ENCODE data around the gene RPL18A. TPM values are rescaled to one million over a fixed set of nuclear protein-coding genes. Genes with fewer than 3 reads are reported as not detected.

RPL18A gene
- total and polyA plus RNA-seq, 3 experiments from 2014 or later = 3,114 to 3,296 (median 3,151) TPM

DNA sequence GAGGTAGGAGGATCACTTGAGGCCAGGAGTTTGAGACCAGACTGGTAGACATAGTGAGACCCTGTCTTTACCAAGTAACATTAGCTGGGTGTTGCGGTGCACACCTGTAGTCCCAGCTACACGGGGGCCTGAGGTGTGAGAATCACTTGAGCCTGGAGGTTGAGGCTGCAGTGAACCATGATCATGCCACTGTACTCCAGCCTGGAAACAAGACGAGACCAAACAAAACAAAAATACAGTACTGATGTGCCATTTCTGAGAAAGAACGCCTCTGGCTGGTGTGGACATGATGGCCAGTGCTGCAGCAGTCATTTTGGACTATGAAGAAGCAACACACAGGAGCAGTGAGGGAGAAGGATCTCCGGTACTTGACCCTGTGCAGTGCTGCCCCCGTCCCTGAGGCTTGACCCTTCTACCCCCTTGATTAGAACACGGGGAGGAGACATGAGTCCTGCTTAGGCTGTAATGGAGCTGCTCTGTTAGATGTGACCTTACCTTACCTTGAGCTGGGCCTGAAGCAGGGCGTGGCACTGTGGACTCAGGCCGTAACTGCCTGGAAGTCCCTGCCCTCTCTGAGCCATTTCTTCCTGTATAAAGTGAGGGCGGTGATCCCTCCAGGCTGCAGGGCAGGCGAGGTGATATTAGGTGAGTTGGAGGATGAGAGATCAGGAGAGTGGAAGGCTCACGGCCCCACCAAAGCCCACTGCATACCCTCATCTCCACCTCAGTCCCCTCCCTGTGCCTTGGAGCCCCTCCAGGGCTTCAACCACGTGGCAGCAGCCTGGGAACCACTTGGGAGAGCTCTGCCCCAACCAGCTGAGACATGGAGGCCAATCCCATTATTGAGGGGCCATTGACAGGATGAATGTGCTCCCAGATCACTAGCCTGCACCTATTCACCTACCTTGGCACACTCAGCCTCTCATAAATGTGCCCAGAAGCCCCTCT is 5.9 kb downstream of the RPL18A start:
- DNase-seq = no peak
- no peaks in the 10 kb centered on the region for H3K27me3 ChIP-seq (ENCODE audit: insufficient read depth, low read length, poor library complexity, severe bottlenecking)

DNA sequence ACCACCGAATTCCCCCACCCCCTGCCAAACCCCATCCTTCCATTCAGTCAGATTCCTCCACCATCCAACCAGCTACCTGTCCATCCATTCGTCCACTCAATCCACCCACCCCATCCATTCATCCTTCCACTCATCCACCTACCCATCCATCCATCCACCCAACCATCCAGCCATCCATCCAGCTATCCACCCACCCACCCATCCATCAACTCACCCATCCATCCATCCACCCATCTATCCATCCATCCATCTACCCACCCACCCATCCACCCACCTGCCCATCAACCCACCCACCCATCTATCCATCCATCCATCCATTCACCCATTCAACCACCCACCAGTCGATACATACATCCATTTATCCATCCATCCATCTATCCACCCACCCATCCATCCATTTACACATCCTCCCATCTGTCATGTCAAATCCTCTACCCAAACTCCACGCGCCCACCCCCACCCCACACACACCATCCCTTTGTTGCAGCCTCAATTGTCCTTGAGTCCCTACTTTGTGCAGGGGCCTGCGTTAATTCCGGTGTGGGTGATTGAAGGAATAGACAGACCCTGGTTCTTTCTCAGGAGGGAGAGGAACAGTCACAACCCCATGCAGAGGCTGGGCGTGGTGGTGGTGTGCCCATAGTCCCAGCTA is 6.7 kb downstream of the RPL18A start:
- CTCF ChIA-PET = interaction anchor here (0.9 kb wide), 1 partner anchor 12 kb away, joined by 3 read pairs; no protein-coding TSS in a partner anchor
- H3K9me3 ChIP-seq (ENCODE audit: low read length) = no peaks in the 10 kb centered on the region
- H3K4me3 ChIP-seq (ENCODE audit: low read length) = no peak overlapping the region
- peaks cover 8% of the 10 kb centered on the region for H3K4me1 ChIP-seq (ENCODE audit: insufficient read depth, low read length)
- no peak for DNase-seq
- H3K27me3 Mint-ChIP-seq = no peaks in the 10 kb centered on the region
- no peaks in the 10 kb centered on the region for H3K9me3 Mint-ChIP-seq
- peak overlapping the region in 1 of 7 donors; percentile 32 for H3K4me3 Mint-ChIP-seq
- peaks cover 0 to 44% (median 2%) of the 10 kb centered on the region in 3 donors for H3K36me3 Mint-ChIP-seq
- H3K27ac Mint-ChIP-seq = peak overlapping the region in 1 of 8 donors; percentile 38
- no peak overlapping the region for H3K27ac ChIP-seq (ENCODE audit: low read depth, low read length)
- peaks cover 4 to 19% (median 4%) of the 10 kb centered on the region in 3 donors for H3K4me1 Mint-ChIP-seq
- no peaks in the 10 kb centered on the region for H3K27me3 ChIP-seq (ENCODE audit: insufficient read depth, low read length, poor library complexity, severe bottlenecking)
- POLR2A ChIA-PET = no interaction called here
- H3K36me3 ChIP-seq (ENCODE audit: insufficient read depth, low read length) = peaks cover 24% of the 10 kb centered on the region

More for the DNA sequence above, 5.9 kb downstream of the RPL18A start:
- Mint-ChIP-seq H3K9me3 (no peaks in the 10 kb centered on the region), H3K4me1 (peaks cover 12 to 23% (median 12%) of the 10 kb centered on the region in 3 donors), H3K4me3 (peak overlapping the region in 1 of 7 donors; percentile 43), H3K36me3 (peaks cover 0 to 51% (median 2%) of the 10 kb centered on the region in 3 donors), H3K27ac (peak overlapping the region in 7 of 8 donors; percentile 22 to 86 (median 57)), H3K27me3 (no peaks in the 10 kb centered on the region)
- Histone ChIP-seq H3K27ac (ENCODE audit: low read depth, low read length) (no peak overlapping the region), H3K36me3 (ENCODE audit: insufficient read depth, low read length) (peaks cover 32% of the 10 kb centered on the region), H3K4me3 (ENCODE audit: low read length) (no peak overlapping the region), H3K9me3 (ENCODE audit: low read length) (no peaks in the 10 kb centered on the region), H3K4me1 (ENCODE audit: insufficient read depth, low read length) (peaks cover 13% of the 10 kb centered on the region)
- POLR2A ChIA-PET = interaction anchor here (1.1 kb wide), 1 partner anchor 16 kb away, joined by 3 read pairs; no protein-coding TSS in a partner anchor
- CTCF ChIA-PET = interaction anchor here (0.9 to 1.0 kb wide), 2 partner anchors 11 to 131 kb away, joined by 3 read pairs; no protein-coding TSS in a partner anchor

DNA sequence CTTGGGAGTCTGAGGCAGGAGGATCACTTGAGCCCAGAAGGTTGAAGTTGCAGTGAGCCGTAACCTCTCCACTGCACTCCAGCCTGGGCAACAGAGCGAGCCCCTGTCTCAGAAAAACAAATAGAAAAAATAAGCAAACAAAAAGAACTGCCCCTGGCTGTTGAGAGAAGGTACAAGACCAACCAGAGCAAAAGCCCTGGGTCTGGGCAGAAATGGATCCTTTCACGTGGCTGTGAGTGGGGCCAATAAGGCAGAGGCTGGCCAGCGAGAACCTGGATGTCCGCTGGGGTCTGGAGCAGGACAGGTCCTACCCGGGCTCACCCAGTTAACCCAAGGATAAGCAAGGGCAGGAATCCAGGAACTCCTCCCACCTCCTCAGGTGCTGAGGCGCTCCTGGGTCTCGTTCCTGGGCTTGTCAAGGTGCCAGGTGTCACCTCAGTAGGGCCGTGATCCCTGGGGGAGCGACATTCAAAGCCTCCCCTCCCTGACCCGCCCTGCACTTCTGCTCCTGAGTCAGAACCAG is 7.3 kb downstream of the RPL18A start:
- peaks cover 0 to 2% of the 10 kb centered on the region in 2 donors for H3K27me3 Mint-ChIP-seq
- POLR2A ChIA-PET = no interaction called here
- peaks cover 0 to 38% (median 2%) of the 10 kb centered on the region in 3 donors for H3K36me3 Mint-ChIP-seq
- Histone ChIP-seq H3K27me3 (ENCODE audit: insufficient read depth, low read length, poor library complexity, severe bottlenecking) (no peaks in the 10 kb centered on the region), H3K27ac (ENCODE audit: low read depth, low read length) (no peak overlapping the region), H3K4me1 (ENCODE audit: insufficient read depth, low read length) (peaks cover 6% of the 10 kb centered on the region), H3K9me3 (ENCODE audit: low read length) (no peaks in the 10 kb centered on the region), H3K4me3 (ENCODE audit: low read length) (no peak overlapping the region), H3K36me3 (ENCODE audit: insufficient read depth, low read length) (peaks cover 18% of the 10 kb centered on the region)
- H3K9me3 Mint-ChIP-seq = no peaks in the 10 kb centered on the region
- DNase-seq = no peak
- H3K4me3 Mint-ChIP-seq = peak overlapping the region in 1 of 7 donors; percentile 32
- CTCF ChIA-PET = interaction anchor here (0.9 kb wide), 1 partner anchor 7 kb away, joined by 3 read pairs; the partner anchor contains the start of gene RPL18A
- peak overlapping the region in 1 of 8 donors; percentile 38 for H3K27ac Mint-ChIP-seq
- peaks cover 0 to 19% (median 3%) of the 10 kb centered on the region in 3 donors for H3K4me1 Mint-ChIP-seq

DNA sequence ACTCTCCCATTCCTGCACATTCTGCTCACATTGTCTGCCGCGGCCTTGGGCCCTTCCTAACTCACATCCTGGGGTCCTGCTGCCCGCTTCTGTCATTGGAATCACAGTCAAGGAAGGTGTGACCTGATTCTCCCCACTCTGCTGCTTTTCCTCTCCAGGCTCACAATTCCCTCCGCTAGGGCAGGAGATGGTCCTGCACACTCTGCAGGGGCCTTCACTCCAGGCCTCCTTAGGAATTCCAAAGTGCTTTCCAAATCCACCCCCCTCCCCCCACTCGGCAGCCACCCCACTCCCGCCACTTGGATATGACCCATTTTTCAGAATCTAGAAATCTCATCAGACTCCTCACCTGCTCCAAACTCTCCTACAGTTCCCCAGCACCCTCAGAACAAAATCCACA is 9.0 kb downstream of the RPL18A start:
- H3K36me3 Mint-ChIP-seq = peaks cover 0 to 22% (median 2%) of the 10 kb centered on the region in 3 donors
- H3K27me3 Mint-ChIP-seq = peaks cover 0 to 2% of the 10 kb centered on the region in 2 donors
- Histone ChIP-seq H3K4me3 (ENCODE audit: low read length) (no peak overlapping the region), H3K27me3 (ENCODE audit: insufficient read depth, low read length, poor library complexity, severe bottlenecking) (no peaks in the 10 kb centered on the region), H3K9me3 (ENCODE audit: low read length) (no peaks in the 10 kb centered on the region), H3K36me3 (ENCODE audit: insufficient read depth, low read length) (peaks cover 4% of the 10 kb centered on the region), H3K4me1 (ENCODE audit: insufficient read depth, low read length) (peaks cover 16% of the 10 kb centered on the region), H3K27ac (ENCODE audit: low read depth, low read length) (no peak overlapping the region)
- CTCF ChIA-PET = interaction anchor here (1.2 kb wide), 1 partner anchor 64 kb away, joined by 3 read pairs; the partner anchor contains the start of gene CCDC124
- DNase-seq = no peak
- no peak overlapping the region for H3K4me3 Mint-ChIP-seq
- H3K4me1 Mint-ChIP-seq = peaks cover 0 to 26% (median 4%) of the 10 kb centered on the region in 3 donors
- H3K27ac Mint-ChIP-seq = no peak overlapping the region
- POLR2A ChIA-PET = no interaction called here
- no peaks in the 10 kb centered on the region for H3K9me3 Mint-ChIP-seq

DNA sequence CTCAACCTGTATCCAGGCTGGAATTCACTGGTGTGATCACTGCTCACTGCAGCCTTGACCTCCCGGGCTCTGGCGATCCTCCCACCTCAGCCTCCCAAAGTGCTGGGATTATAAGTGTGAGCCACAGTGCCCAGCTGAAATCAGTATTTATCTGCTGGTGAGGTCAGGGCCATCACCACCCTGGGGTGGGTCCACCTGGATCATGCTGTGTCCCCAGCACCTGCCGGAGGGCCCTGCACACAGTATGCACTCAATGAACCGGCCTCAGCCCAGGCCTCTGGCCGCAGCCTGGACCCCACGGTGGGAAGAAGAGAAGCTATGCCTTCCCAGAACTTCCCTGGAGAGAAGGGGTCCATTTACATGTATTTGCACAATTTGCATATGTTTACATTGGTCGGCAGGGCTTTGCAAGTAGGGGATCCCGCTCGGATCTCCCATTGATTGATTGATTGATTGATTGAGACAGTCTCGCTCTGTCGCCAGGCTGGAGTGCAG is 9.5 kb downstream of the RPL18A start:
- H3K27me3 Mint-ChIP-seq = peaks cover 0 to 2% of the 10 kb centered on the region in 2 donors
- H3K9me3 Mint-ChIP-seq = no peaks in the 10 kb centered on the region
- H3K36me3 Mint-ChIP-seq = peaks cover 0 to 17% (median 2%) of the 10 kb centered on the region in 3 donors
- no peak overlapping the region for H3K4me3 ChIP-seq (ENCODE audit: low read length)
- no peaks in the 10 kb centered on the region for H3K27me3 ChIP-seq (ENCODE audit: insufficient read depth, low read length, poor library complexity, severe bottlenecking)
- no peak overlapping the region for H3K27ac Mint-ChIP-seq
- no peak for DNase-seq
- H3K27ac ChIP-seq (ENCODE audit: low read depth, low read length) = no peak overlapping the region
- peaks cover 0 to 31% (median 4%) of the 10 kb centered on the region in 3 donors for H3K4me1 Mint-ChIP-seq
- no peaks in the 10 kb centered on the region for H3K9me3 ChIP-seq (ENCODE audit: low read length)
- no peak overlapping the region for H3K4me3 Mint-ChIP-seq
- CTCF ChIA-PET = interaction anchor here (1.2 kb wide), 1 partner anchor 63 kb away, joined by 3 read pairs; the partner anchor contains the start of gene CCDC124
- H3K36me3 ChIP-seq (ENCODE audit: insufficient read depth, low read length) = no peaks in the 10 kb centered on the region
- POLR2A ChIA-PET = no interaction called here
- peaks cover 19% of the 10 kb centered on the region for H3K4me1 ChIP-seq (ENCODE audit: insufficient read depth, low read length)

DNA sequence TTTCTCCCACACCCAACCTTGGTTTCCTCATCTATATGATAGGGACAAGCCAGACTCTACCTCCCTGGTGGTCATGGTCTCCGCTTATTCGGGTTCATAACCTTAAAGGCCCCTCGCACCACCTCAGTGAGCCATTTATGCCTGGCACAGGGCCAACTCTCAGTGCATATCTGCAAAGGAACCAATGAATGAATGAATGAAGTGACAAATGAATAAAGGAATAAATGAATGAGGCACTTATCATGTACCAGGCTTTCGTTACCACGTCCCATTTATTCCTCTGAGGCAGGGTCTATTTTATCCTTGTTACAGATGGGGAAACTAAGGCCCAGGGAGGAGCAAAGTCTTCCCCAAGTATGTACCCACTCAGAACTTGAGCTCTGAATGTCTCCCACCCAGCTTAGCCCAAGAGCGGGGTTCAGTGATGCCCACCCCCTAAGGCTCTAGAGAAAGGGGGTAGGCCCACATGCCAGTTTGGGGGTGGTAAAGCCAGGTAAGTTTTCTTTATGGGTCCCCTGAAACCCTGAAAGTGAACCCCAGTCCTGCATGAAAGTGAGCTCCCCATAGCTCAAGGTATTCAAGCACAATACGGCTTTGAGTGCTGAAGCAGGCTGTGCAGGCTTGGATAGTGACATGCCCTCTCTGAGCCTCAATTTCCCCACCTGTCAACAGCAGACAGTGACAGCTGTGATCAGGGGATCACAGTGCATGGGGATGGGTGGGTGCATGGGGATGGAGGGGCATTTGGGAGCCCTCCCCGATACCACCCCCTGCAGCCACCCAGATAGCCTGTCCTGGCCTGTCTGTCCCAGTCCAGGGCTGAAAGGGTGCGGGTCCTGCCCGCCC is 11.5 kb downstream of the RPL18A start:
- H3K27me3 ChIP-seq (ENCODE audit: insufficient read depth, low read length, poor library complexity, severe bottlenecking) = no peaks in the 10 kb centered on the region
- no peaks in the 10 kb centered on the region for H3K36me3 Mint-ChIP-seq
- peak overlapping the region in 5 of 7 donors; percentile 50 to 75 (median 71) for H3K4me3 Mint-ChIP-seq
- ChIA-PET POLR2A (interaction anchor here (0.6 to 2.8 kb wide), 2 partner anchors 11 to 61 kb away, joined by 3 to 15 read pairs; partner anchors contain the start of gene RPL18A), CTCF (interaction anchor here (0.8 to 4.2 kb wide), 3 partner anchors 12 to 62 kb away, joined by 3 to 21 read pairs (median 5); partner anchors contain the start of genes CCDC124 and RPL18A)
- peaks cover 0 to 3% of the 10 kb centered on the region in 2 donors for H3K27me3 Mint-ChIP-seq
- no peaks in the 10 kb centered on the region for H3K9me3 Mint-ChIP-seq
- peaks cover 19% of the 10 kb centered on the region for H3K4me1 ChIP-seq (ENCODE audit: insufficient read depth, low read length)
- H3K4me1 Mint-ChIP-seq = peaks cover 0 to 31% (median 6%) of the 10 kb centered on the region in 3 donors
- H3K9me3 ChIP-seq (ENCODE audit: low read length) = no peaks in the 10 kb centered on the region
- no peak overlapping the region for H3K27ac ChIP-seq (ENCODE audit: low read depth, low read length)
- H3K4me3 ChIP-seq (ENCODE audit: low read length) = peak overlapping the region; percentile 44
- no peak overlapping the region for H3K27ac Mint-ChIP-seq
- DNase-seq = no peak
- H3K36me3 ChIP-seq (ENCODE audit: insufficient read depth, low read length) = no peaks in the 10 kb centered on the region

- Mint-ChIP-seq H3K4me3 (peak within 1 kb of the TSS; percentile 50 to 90 (median 73)), H3K9me3 (no peaks in the 10 kb centered on the region), H3K27ac (no peak within 1 kb of the TSS), H3K36me3 (no peaks in the 10 kb centered on the region), H3K4me1 (peaks cover 0 to 31% (median 6%) of the 10 kb centered on the region in 3 donors), H3K27me3 (peaks cover 0 to 3% of the 10 kb centered on the region in 2 donors)
- Histone ChIP-seq H3K9me3 (ENCODE audit: low read length) (no peaks in the 10 kb centered on the region), H3K36me3 (ENCODE audit: insufficient read depth, low read length) (no peaks in the 10 kb centered on the region), H3K4me1 (ENCODE audit: insufficient read depth, low read length) (peaks cover 19% of the 10 kb centered on the region), H3K4me3 (ENCODE audit: low read length) (peak within 1 kb of the TSS; percentile 61), H3K27ac (ENCODE audit: low read depth, low read length) (no peak within 1 kb of the TSS), H3K27me3 (ENCODE audit: insufficient read depth, low read length, poor library complexity, severe bottlenecking) (no peaks in the 10 kb centered on the region)
- POLR2A ChIA-PET = interaction anchor here (2.8 kb wide), 1 partner anchor 12 kb away, joined by 15 read pairs; the partner anchor contains the start of gene RPL18A
- CTCF ChIA-PET = interaction anchor here (1.1 to 4.2 kb wide), 2 partner anchors 12 to 61 kb away, joined by 5 to 21 read pairs; partner anchors contain the start of genes CCDC124 and RPL18A
- DNase-seq = peak in 1 of 5 donors; percentile 28
Observed at GRCh38 chr19:17871878-17872250, 12.2 kb downstream of the RPL18A start, which contains the start of gene SLC5A5. SLC5A5 (plus strand) TSS chr19:17871945; CDS start chr19:17872320, 375 bp downstream.

Data from CD8-positive, alpha-beta memory T cell (primary cell).